CD4-positive, alpha-beta T cell treated with Interleukin-15 for 1 hour (primary cell): ENCODE data around the gene USP28.
A peak's percentile ranks its signal among the peaks of the same experiment; 100 is the strongest.
"Not testable (repeated sequence)": the region's sequence is repeated elsewhere in the genome, so short reads cannot be mapped to it uniquely, and the experiment has no call there.

Experiments
- DNase-seq: peaks from one replicate; pipeline ENCODE4 v3.0.0-alpha.2; 2020

USP28 gene

GRCh38 chr11:113829751-113830150 lies 45.6 kb downstream of the USP28 start:
- DNase-seq = no peak

- no peak for DNase-seq
These were observed 47.2 kb downstream of the USP28 start for GRCh38 chr11:113828191-113828590.

- no peak for DNase-seq
These were observed 47.9 kb downstream of the USP28 start for GRCh38 chr11:113827477-113827876.

- no peak for DNase-seq
These were observed 56.9 kb downstream of the USP28 start for GRCh38 chr11:113818426-113818825.

GRCh38 chr11:113817626-113818025 lies 57.7 kb downstream of the USP28 start:
- DNase-seq = no peak

GRCh38 chr11:113817162-113817561 lies 58.2 kb downstream of the USP28 start:
- DNase-seq = no peak

DNA sequence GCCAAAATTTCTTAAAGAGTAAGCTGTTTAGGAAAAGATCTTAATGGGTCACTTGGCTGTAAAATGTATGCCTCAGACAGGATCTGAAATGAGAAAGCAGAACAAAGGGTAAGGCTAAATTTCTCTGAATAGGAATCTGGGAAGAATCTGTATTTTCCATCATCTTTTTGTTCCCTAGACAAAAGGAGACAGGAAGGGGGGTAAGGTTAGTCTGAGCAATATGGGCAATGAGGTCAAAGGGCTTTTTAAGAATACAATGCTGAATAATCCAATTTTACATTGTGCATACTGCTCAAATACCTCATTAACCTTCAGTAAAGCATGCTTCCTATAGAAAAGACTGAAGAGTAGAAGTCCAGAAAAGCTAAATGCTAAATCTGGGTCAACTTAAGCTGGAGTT lies 61.2 kb downstream of the USP28 start:
- DNase-seq = no peak

- DNase-seq = no peak
These were observed 66.4 kb downstream of the USP28 start for GRCh38 chr11:113808931-113809330.

DNA sequence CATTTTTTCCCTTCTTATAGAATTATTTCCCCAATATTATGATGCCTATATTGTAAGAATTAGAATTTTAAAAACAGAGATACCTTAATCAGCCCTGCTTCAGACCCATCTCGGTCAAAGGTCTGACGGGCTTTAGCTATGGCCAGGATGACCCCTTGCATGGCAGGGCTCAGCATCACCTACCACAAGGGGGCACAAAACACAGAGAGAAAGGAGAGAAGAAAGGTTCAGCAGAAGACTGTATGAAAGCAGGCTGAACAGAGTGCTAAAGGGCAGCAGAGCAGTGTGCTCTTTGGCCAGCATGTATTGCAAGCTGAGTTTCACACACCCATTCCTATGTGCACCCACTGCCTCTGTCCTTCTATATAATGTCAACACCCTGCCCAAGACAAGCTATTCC lies 69.0 kb downstream of the USP28 start:
- no peak for DNase-seq

DNA sequence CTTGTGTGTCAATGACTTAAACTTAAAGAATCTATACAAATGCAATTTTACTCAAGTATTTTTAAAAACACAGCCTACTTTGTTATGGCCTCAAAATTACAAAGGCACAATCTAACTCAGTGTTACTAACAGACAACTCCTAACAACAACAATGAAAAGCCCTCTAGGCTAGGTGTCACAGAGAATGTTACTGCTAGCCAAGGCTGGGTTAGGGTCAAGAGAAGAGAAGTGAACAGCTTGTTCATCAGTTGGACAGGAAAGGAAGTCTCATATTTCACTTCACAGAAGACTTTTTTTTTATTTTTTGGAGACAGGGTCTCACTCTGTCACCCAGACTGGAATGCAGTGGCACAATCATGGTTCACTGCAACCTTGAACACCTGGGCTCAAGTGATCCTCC lies 69.7 kb downstream of the USP28 start:
- no peak for DNase-seq

- no peak for DNase-seq
These were observed 72.8 kb downstream of the USP28 start for GRCh38 chr11:113802621-113803020.

- no peak for DNase-seq
These were observed 78.6 kb downstream of the USP28 start for GRCh38 chr11:113796663-113797259.

GRCh38 chr11:113789675-113790320 lies 85.6 kb downstream of the USP28 start:
- no peak for DNase-seq

- not testable (repeated sequence) for DNase-seq
These were observed 86.4 kb downstream of the USP28 start for GRCh38 chr11:113789016-113789415.

DNA sequence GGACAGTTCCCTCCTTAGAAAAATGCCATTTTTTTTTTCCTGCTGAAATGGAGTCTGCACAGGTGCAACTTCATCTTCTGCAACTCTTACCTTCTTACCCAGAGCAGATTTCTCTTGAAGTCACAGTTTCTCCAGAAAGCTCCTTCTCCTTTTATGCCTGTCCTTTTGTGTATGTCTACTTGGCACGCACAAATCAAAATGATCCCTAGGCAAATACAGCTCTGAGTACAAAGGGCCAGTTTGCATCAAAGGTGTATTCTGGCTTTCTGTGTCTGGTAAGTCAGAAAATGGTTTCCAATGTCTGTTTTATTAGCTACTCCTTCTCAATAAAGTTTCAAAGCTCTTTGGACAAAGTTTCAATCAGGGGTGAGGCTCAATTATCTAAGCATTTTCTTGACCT lies 93.2 kb downstream of the USP28 start:
- DNase-seq = no peak

DNA sequence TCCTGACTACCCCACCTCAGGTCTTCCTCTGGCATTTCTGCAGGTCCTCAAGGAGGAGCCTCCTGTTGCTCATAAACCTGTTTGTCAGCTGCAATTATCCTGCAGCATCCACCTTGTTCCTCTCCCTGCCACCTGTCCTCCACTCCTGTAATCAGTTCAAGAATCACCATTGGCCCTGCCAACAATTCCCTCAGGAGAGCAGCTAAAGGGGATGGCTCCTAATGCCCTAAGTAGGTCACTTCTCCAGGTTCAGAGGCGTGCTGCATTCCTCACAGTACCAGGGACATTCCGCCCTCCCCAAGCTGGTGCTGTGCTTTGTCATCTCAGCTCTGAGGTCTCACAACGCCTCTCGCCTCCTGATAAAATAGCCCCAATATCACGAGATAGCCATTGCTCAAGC lies 93.7 kb downstream of the USP28 start:
- DNase-seq = no peak

DNA sequence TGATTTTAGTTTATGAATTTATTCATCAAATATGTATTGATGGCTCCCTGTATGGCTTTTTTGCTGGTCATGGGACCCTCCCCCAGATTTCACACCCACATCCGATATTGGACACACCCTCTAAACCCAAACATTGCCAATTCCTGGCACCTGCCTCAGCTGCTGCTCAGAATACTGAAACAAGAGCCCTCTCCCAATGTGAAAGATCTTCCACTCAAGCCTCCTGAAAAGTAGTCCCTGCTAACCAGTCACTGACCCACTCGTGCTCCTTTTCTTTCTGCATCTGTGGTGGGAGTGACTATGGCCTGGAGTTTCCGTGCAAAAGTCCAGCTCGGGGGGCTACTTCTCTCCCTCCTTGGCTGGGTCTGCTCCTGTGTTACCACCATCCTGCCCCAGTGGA lies 95.9 kb downstream of the USP28 start, which contains the start of gene CLDN25:
Gene CLDN25, plus strand, starts transcription at position 301 of the 400 bp plus-strand sequence. Its CDS starts 0 bp downstream, at position 301.
- no peak for DNase-seq

GRCh38 chr11:113778111-113778910 lies 97.1 kb downstream of the USP28 start:
- no peak for DNase-seq

GRCh38 chr11:113774174-113774503 lies 101.2 kb downstream of the USP28 start:
- DNase-seq = no peak

DNA sequence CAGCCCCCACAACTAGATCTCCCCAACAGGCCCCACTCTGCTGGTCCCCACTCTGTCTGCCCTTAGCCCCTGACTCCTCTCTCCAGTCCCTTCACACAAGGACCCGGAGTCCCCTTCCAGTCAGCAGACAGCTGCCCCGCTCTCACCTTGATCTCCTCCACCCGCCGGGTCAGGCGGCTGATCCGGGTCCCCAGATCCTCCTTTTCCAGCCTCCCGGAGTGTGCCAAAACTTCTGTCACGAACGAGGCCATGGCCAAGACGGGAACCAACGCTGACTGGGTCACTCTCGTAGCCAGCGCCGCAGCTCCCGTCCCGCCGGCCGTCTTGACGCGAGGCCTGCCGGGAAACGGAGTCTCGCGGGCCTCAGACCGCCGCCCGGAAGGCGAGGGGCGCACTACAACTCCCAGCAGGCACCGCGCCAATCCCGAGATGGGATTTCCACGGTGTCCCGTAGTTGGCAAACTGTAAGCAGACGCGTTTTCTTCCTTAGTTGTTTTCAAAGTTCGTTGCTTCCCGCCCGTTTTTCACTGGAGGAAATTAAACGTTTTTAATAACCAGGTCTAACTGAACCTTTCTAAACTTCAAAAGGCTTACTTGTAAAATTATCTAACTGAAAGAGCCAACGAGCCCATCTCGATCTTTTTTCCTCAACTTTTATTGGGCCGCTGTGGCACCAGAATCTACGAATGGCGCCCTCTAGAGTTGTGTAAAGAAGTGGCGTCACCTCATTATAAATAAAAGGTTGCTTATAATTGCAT lies 101.8 kb downstream of the USP28 start, which contains the start of gene ZW10:
Gene ZW10, minus strand, starts transcription at position 277 of the 758 bp plus-strand sequence. Its CDS starts 26 bp downstream, at position 251.
- peak; percentile 90 for DNase-seq

GRCh38 chr11:113773092-113773415 lies 102.3 kb downstream of the USP28 start:
- DNase-seq = no peak

GRCh38 chr11:113771964-113772363 lies 103.4 kb downstream of the USP28 start:
- no peak for DNase-seq

- no peak for DNase-seq
These were observed 110.7 kb downstream of the USP28 start for GRCh38 chr11:113764527-113765219.
